Astrocyte (in vitro differentiated cells and primary cell): ENCODE results near the gene PAQR4. TPM values are rescaled to one million over a fixed set of nuclear protein-coding genes. Genes with fewer than 3 reads are reported as not detected.
A peak's percentile ranks its signal among the peaks of the same experiment; 100 is the strongest.

Source experiments
- DNase-seq: peaks from one replicate; pipeline ENCODE4 v3.0.0-alpha.2; 2010; ENCODE audit warnings: low read depth
- FAIRE-seq: peaks from 2 replicates; lab custom pipeline; 2011; peaks lifted over from hg19 to GRCh38; lab: Jason Lieb, UNC
- H2AFZ ChIP-seq: 2 replicates; pipeline ENCODE4 v1.6.0; 2012; ENCODE audit warnings: low read depth, low read length, inconsistent platforms
- H3K27ac ChIP-seq: 2 replicates; pipeline ENCODE4 v1.5.1; 2011; ENCODE audit warnings: low read depth, low read length, inconsistent platforms
- H3K27me3 ChIP-seq: 2 replicates; pipeline ENCODE4 v1.6.0; 2011; ENCODE audit warnings: low read length, inconsistent platforms; ENCODE audit not compliant: insufficient read depth
- H3K36me3 ChIP-seq: 2 replicates; pipeline ENCODE4 v1.5.1; 2011; ENCODE audit warnings: low read length, inconsistent platforms; ENCODE audit not compliant: insufficient read depth
- H3K4me1 ChIP-seq: 2 replicates; pipeline ENCODE4 v1.5.1; 2011; ENCODE audit warnings: low read length, inconsistent platforms; ENCODE audit not compliant: insufficient read depth
- H3K4me2 ChIP-seq: 2 replicates; pipeline ENCODE4 v1.6.0; 2012; ENCODE audit warnings: low read length, inconsistent platforms
- H3K4me3 ChIP-seq: 2 replicates; pipeline ENCODE4 v1.5.1; 2011; ENCODE audit warnings: low read depth, mild to moderate bottlenecking, low read length, inconsistent platforms; ENCODE audit not compliant: insufficient read depth
- H3K79me2 ChIP-seq: 2 replicates; pipeline ENCODE4 v1.6.0; 2012; ENCODE audit warnings: mild to moderate bottlenecking, low read length, inconsistent platforms; ENCODE audit not compliant: insufficient read depth
- H3K9ac ChIP-seq: 2 replicates; pipeline ENCODE4 v1.6.0; 2012; ENCODE audit warnings: mild to moderate bottlenecking, low read length, inconsistent platforms
- H3K9me3 ChIP-seq: 2 replicates; pipeline ENCODE4 v1.5.1; 2012; ENCODE audit warnings: low read depth, mild to moderate bottlenecking, low read length, inconsistent platforms; ENCODE audit not compliant: insufficient read depth
- H4K20me1 ChIP-seq: 2 replicates; pipeline ENCODE4 v1.6.0; 2012; ENCODE audit warnings: low read length, inconsistent platforms; ENCODE audit not compliant: insufficient read depth
- H3K27ac Mint-ChIP-seq: one replicate; pipeline ENCODE4 v1.8.0; 2021; ENCODE audit warnings: mild to moderate bottlenecking, mixed read lengths; ENCODE audit not compliant: unreplicated experiment
- H3K27me3 Mint-ChIP-seq: one replicate; pipeline ENCODE4 v1.8.0; 2021; ENCODE audit warnings: low read depth, mixed read lengths; ENCODE audit not compliant: unreplicated experiment
- H3K36me3 Mint-ChIP-seq: one replicate; pipeline ENCODE4 v1.8.0; 2021; ENCODE audit warnings: low read depth, mixed read lengths; ENCODE audit not compliant: unreplicated experiment
- H3K4me1 Mint-ChIP-seq: one replicate; pipeline ENCODE4 v1.8.0; 2021; ENCODE audit warnings: low read depth, mixed read lengths; ENCODE audit not compliant: unreplicated experiment
- H3K4me3 Mint-ChIP-seq: one replicate; pipeline ENCODE4 v1.8.0; 2021; ENCODE audit warnings: mild to moderate bottlenecking, moderate library complexity, mixed read lengths; ENCODE audit not compliant: unreplicated experiment
- H3K9me3 Mint-ChIP-seq: one replicate; pipeline ENCODE4 v1.8.0; 2021; ENCODE audit warnings: mild to moderate bottlenecking, mixed read lengths; ENCODE audit not compliant: unreplicated experiment
- EZH2 ChIP-seq: IDR thresholded peaks from 2 replicates; pipeline ENCODE4 v1.6.1; 2012; ENCODE audit warnings: mild to moderate bottlenecking, low read length, inconsistent platforms; ENCODE audit not compliant: insufficient read depth
- total RNA-seq: library from RNA; stranded (reverse); gene quantifications from 2 replicates; pipeline ENCODE4 v1.2.1, GENCODE V29; 2021
- TF ChIP-seq, protein P1 (sequence below): IDR thresholded peaks from 2 replicates; pipeline ENCODE4 v1.5.1; 2011; ENCODE audit warnings: low read depth, mild to moderate bottlenecking, inconsistent platforms, low read length, moderate library complexity; ENCODE audit not compliant: insufficient read depth

PAQR4 gene
- total RNA-seq, 1 donor from 2014 or later: 4.8 TPM

- H3K4me1 ChIP-seq: peaks cover 29% of the 10 kb centered on the region
- H2AFZ ChIP-seq: no peak overlapping the region
- H3K79me2 ChIP-seq: peaks cover 5% of the 10 kb centered on the region
- H3K27me3 ChIP-seq: no peaks in the 10 kb centered on the region
- H3K4me1 Mint-ChIP-seq: peaks cover 14% of the 10 kb centered on the region
- FAIRE-seq (no peak), DNase-seq (peak; percentile 75)
- peak overlapping the region; percentile 94 for H3K4me3 ChIP-seq
- H3K4me2 ChIP-seq: peak overlapping the region; percentile 88
- peaks cover 4% of the 10 kb centered on the region for H3K36me3 Mint-ChIP-seq
- peaks cover 12% of the 10 kb centered on the region for H4K20me1 ChIP-seq
- H3K36me3 ChIP-seq: no peaks in the 10 kb centered on the region
- H3K9ac ChIP-seq: peak overlapping the region; percentile 99
- H3K27me3 Mint-ChIP-seq: no peaks in the 10 kb centered on the region
- no peaks in the 10 kb centered on the region for H3K9me3 Mint-ChIP-seq
- TF ChIP-seq EZH2: no peak
- TF ChIP-seq, protein P1, sequence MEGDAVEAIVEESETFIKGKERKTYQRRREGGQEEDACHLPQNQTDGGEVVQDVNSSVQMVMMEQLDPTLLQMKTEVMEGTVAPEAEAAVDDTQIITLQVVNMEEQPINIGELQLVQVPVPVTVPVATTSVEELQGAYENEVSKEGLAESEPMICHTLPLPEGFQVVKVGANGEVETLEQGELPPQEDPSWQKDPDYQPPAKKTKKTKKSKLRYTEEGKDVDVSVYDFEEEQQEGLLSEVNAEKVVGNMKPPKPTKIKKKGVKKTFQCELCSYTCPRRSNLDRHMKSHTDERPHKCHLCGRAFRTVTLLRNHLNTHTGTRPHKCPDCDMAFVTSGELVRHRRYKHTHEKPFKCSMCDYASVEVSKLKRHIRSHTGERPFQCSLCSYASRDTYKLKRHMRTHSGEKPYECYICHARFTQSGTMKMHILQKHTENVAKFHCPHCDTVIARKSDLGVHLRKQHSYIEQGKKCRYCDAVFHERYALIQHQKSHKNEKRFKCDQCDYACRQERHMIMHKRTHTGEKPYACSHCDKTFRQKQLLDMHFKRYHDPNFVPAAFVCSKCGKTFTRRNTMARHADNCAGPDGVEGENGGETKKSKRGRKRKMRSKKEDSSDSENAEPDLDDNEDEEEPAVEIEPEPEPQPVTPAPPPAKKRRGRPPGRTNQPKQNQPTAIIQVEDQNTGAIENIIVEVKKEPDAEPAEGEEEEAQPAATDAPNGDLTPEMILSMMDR: no peak
- peak overlapping the region; percentile 93 for H3K4me3 Mint-ChIP-seq
- H3K27ac Mint-ChIP-seq: peak overlapping the region; percentile 100
- H3K9me3 ChIP-seq: no peaks in the 10 kb centered on the region
- H3K27ac ChIP-seq: peak overlapping the region; percentile 100
Observed at GRCh38 chr16:3020604-3021448, 51.7 kb downstream of the PAQR4 start.

DNA sequence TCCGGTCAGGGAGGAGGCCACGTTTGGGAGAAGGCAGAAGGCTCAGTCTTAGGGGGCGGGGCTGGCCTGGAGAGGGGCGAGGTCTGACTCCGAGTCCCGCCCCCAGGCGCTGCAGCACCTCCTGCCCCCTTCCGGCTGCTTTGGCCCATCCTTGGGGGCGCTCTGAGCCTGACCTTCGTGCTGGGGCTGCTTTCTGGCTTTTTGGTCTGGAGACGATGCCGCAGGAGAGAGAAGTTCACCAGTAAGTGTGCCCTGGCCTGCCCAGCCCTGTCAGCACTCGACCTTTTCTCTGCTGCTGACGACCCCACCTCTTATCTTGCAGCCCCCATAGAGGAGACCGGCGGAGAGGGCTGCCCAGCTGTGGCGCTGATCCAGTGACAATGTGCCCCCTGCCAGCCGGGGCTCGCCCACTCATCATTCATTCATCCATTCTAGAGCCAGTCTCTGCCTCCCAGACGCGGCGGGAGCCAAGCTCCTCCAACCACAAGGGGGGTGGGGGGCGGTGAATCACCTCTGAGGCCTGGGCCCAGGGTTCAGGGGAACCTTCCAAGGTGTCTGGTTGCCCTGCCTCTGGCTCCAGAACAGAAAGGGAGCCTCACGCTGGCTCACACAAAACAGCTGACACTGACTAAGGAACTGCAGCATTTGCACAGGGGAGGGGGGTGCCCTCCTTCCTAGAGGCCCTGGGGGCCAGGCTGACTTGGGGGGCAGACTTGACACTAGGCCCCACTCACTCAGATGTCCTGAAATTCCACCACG is 52.5 kb downstream of the PAQR4 start:
- H3K4me2 ChIP-seq: peak overlapping the region; percentile 88
- Mint-ChIP-seq H3K27me3 (no peaks in the 10 kb centered on the region), H3K9me3 (no peaks in the 10 kb centered on the region), H3K27ac (peak overlapping the region; percentile 100), H3K36me3 (peaks cover 6% of the 10 kb centered on the region), H3K4me3 (peak overlapping the region; percentile 93), H3K4me1 (peaks cover 10% of the 10 kb centered on the region)
- H3K27ac ChIP-seq: peak overlapping the region; percentile 100
- no peaks in the 10 kb centered on the region for H3K9me3 ChIP-seq
- peaks cover 5% of the 10 kb centered on the region for H3K79me2 ChIP-seq
- no peak overlapping the region for H2AFZ ChIP-seq
- DNase-seq (peak; percentile 91), FAIRE-seq (no peak)
- no peaks in the 10 kb centered on the region for H3K27me3 ChIP-seq
- TF ChIP-seq, protein P1: peak; percentile 7
- no peak for TF ChIP-seq EZH2
- H3K36me3 ChIP-seq: no peaks in the 10 kb centered on the region
- peak overlapping the region; percentile 99 for H3K9ac ChIP-seq
- H3K4me1 ChIP-seq: peaks cover 29% of the 10 kb centered on the region
- peak overlapping the region; percentile 94 for H3K4me3 ChIP-seq
- H4K20me1 ChIP-seq: peaks cover 19% of the 10 kb centered on the region
